H9 (cell line): ENCODE results near the gene FFAR4. TPM values are rescaled to one million over a fixed set of nuclear protein-coding genes. Genes with fewer than 3 reads are reported as not detected.

Experiments
- DNase-seq: peaks from one replicate; pipeline ENCODE4 v3.0.0-alpha.2; 2017
- H2AFZ ChIP-seq: one replicate; pipeline ENCODE4 v1.6.1; 2013; ENCODE audit warnings: mild to moderate bottlenecking, low read length, control low read depth, moderate library complexity
- H2AK5ac ChIP-seq: 2 replicates; pipeline ENCODE4 v1.6.1; 2013; ENCODE audit warnings: low read length, control low read depth, mixed read lengths; ENCODE audit not compliant: insufficient read length
- H2BK120ac ChIP-seq: one replicate; pipeline ENCODE4 v1.6.1; 2013; ENCODE audit warnings: low read depth, mild to moderate bottlenecking, low read length, control low read depth, inconsistent platforms; ENCODE audit not compliant: poor library complexity, severe bottlenecking
- H2BK12ac ChIP-seq: 2 replicates; pipeline ENCODE4 v1.6.1; 2013; ENCODE audit warnings: low read length, control low read depth, mixed read lengths, low read depth; ENCODE audit not compliant: insufficient read length
- H2BK15ac ChIP-seq: 2 replicates; pipeline ENCODE4 v1.6.1; 2013; ENCODE audit warnings: low read depth, low read length, control low read depth
- H2BK20ac ChIP-seq: one replicate; pipeline ENCODE4 v1.6.1; 2013; ENCODE audit warnings: low read depth, mild to moderate bottlenecking, low read length, control low read depth, inconsistent platforms; ENCODE audit not compliant: poor library complexity, severe bottlenecking
- H2BK5ac ChIP-seq: 2 replicates; pipeline ENCODE4 v1.6.1; 2013; ENCODE audit warnings: low read length, control low read depth, mixed read lengths; ENCODE audit not compliant: insufficient read length
- H3K14ac ChIP-seq: 2 replicates; pipeline ENCODE4 v1.6.1; 2013; ENCODE audit warnings: low read length, control low read depth; ENCODE audit not compliant: insufficient read depth
- H3K18ac ChIP-seq: 2 replicates; pipeline ENCODE4 v1.6.1; 2013; ENCODE audit warnings: low read depth, mild to moderate bottlenecking, mixed read lengths, low read length, control low read depth; ENCODE audit not compliant: insufficient read length
- H3K23ac ChIP-seq: 2 replicates; pipeline ENCODE4 v1.6.1; 2013; ENCODE audit warnings: low read length, control low read depth, mixed read lengths, low read depth; ENCODE audit not compliant: insufficient read length
- H3K23me2 ChIP-seq: 2 replicates; pipeline ENCODE4 v1.6.1; 2013; ENCODE audit warnings: low read depth, mild to moderate bottlenecking, mixed read lengths, low read length, control low read depth; ENCODE audit not compliant: insufficient read length, poor library complexity, severe bottlenecking
- H3K27ac ChIP-seq: 2 replicates; pipeline ENCODE4 v1.5.1; 2013; ENCODE audit warnings: low read length, control low read depth, mixed read lengths, low read depth; ENCODE audit not compliant: insufficient read length
- H3K27me3 ChIP-seq: 2 replicates; pipeline ENCODE4 v1.6.1; 2013; ENCODE audit warnings: low read length, control low read depth, inconsistent platforms; ENCODE audit not compliant: insufficient read depth
- H3K4ac ChIP-seq: 2 replicates; pipeline ENCODE4 v1.6.1; 2013; ENCODE audit warnings: low read depth, mild to moderate bottlenecking, control low read depth, inconsistent platforms, low read length, moderate library complexity
- H3K4me1 ChIP-seq: 2 replicates; pipeline ENCODE4 v1.6.1; 2013; ENCODE audit warnings: low read length, control low read depth, inconsistent platforms; ENCODE audit not compliant: insufficient read depth
- H3K4me2 ChIP-seq: 2 replicates; pipeline ENCODE4 v1.6.1; 2013; ENCODE audit warnings: low read length, control low read depth, mixed read lengths; ENCODE audit not compliant: insufficient read length, insufficient read depth
- H3K56ac ChIP-seq: 2 replicates; pipeline ENCODE4 v1.6.1; 2013; ENCODE audit warnings: low read depth, mild to moderate bottlenecking, mixed read lengths, low read length, control low read depth; ENCODE audit not compliant: insufficient read length
- H3K79me1 ChIP-seq: 2 replicates; pipeline ENCODE4 v1.6.1; 2013; ENCODE audit warnings: low read depth, mild to moderate bottlenecking, moderate library complexity, low read length, control low read depth, inconsistent platforms; ENCODE audit not compliant: insufficient read depth, poor library complexity, severe bottlenecking
- H3K79me2 ChIP-seq: 2 replicates; pipeline ENCODE4 v1.6.1; 2013; ENCODE audit warnings: low read length, control low read depth, inconsistent platforms; ENCODE audit not compliant: insufficient read depth
- H3K9ac ChIP-seq: 2 replicates; pipeline ENCODE4 v1.6.1; 2013; ENCODE audit warnings: low read length, control low read depth, mixed read lengths; ENCODE audit not compliant: insufficient read length; ENCODE audit errors: extremely low read depth
- H3K9me3 ChIP-seq: one replicate; pipeline ENCODE4 v1.6.1; 2013; ENCODE audit warnings: low read depth, low read length, inconsistent platforms; ENCODE audit not compliant: control insufficient read depth
- H3T11ph ChIP-seq: one replicate; pipeline ENCODE4 v1.6.1; 2013; ENCODE audit warnings: mild to moderate bottlenecking, low read length, control low read depth, inconsistent platforms
- H4K20me1 ChIP-seq: one replicate; pipeline ENCODE4 v1.6.1; 2013; ENCODE audit not compliant: control insufficient read depth, insufficient read length, insufficient read depth
- H4K5ac ChIP-seq: 2 replicates; pipeline ENCODE4 v1.6.1; 2013; ENCODE audit warnings: low read depth, mild to moderate bottlenecking, mixed read lengths, low read length, control low read depth; ENCODE audit not compliant: insufficient read length
- H4K8ac ChIP-seq: replicated peaks from 2 replicates; pipeline ENCODE4 v1.6.1; 2013; ENCODE audit warnings: low read length, control low read depth, mixed read lengths, low read depth; ENCODE audit not compliant: insufficient read length
- H4K91ac ChIP-seq: 2 replicates; pipeline ENCODE4 v1.6.1; 2013; ENCODE audit warnings: low read depth, mild to moderate bottlenecking, moderate library complexity, mixed read lengths, low read length, control low read depth; ENCODE audit not compliant: insufficient read length
- H3K27ac Mint-ChIP-seq, 3 experiments: 2 replicates in 2 of 3; 3 replicates in 1 of 3; pipeline ENCODE4 v1.8.0; 2020 to 2021; ENCODE audit warnings: mixed read lengths in 3 of 3, mild to moderate bottlenecking in 1 of 3, moderate library complexity in 1 of 3
- H3K27me3 Mint-ChIP-seq: 2 replicates; pipeline ENCODE4 v1.8.0; 2021; ENCODE audit warnings: low read depth, mild to moderate bottlenecking, moderate library complexity, mixed read lengths
- H3K36me3 Mint-ChIP-seq, 3 experiments: 2 replicates in 2 of 3; 3 replicates in 1 of 3; pipeline ENCODE4 v1.8.0; 2020 to 2021; ENCODE audit warnings: low read depth in 3 of 3, mixed read lengths in 3 of 3; ENCODE audit not compliant: insufficient read depth in 1 of 3
- H3K4me1 Mint-ChIP-seq, 2 experiments: 2 replicates each; pipeline ENCODE4 v1.8.0; 2020; ENCODE audit warnings: mixed read lengths in 2 of 2
- H3K4me3 Mint-ChIP-seq, 2 experiments: 2 replicates in 1 of 2; 3 replicates in 1 of 2; pipeline ENCODE4 v1.8.0; 2020 to 2021; ENCODE audit warnings: mild to moderate bottlenecking in 2 of 2, mixed read lengths in 2 of 2, moderate library complexity in 1 of 2
- H3K9me3 Mint-ChIP-seq, 2 experiments: 2 replicates in 1 of 2; 3 replicates in 1 of 2; pipeline ENCODE4 v1.8.0; 2020; ENCODE audit warnings: mild to moderate bottlenecking in 2 of 2, mixed read lengths in 2 of 2, moderate library complexity in 1 of 2
- CTCF ChIP-seq: fragments of 200-600 bp; sonication (generic); conservative IDR thresholded peaks from 3 replicates; pipeline ENCODE4 v1.8.0; 2021; ENCODE audit warnings: antibody characterized with exemption, mild to moderate bottlenecking
- WGBS: extraction: QIAGEN DNeasy Blood & Tissue Kit; methylation state at CpG from one replicate; pipeline ENCODE4 v1.1.7; 2013; ENCODE audit warnings: missing lambda C conversion rate, low lambda C conversion rate, mixed read lengths; ENCODE audit not compliant: insufficient read length; ENCODE audit errors: extremely low coverage; 5-methylcytosine and 5-hydroxymethylcytosine counted together
- total RNA-seq: library from RNA; stranded (reverse); gene quantifications from 2 replicates; pipeline ENCODE4 v1.2.1, GENCODE V29; 2021

The FFAR4 gene
- total RNA-seq, 1 experiment from 2014 or later = not detected

GRCh38 chr10:93604146-93604545 lies 37.7 kb downstream of the FFAR4 start:
- peaks cover 69% of the 10 kb centered on the region for H3K27me3 Mint-ChIP-seq
- no peak for TF ChIP-seq CTCF
- H3K27me3 ChIP-seq = peaks cover 24% of the 10 kb centered on the region

More at GRCh38 chr10:93604146-93604545, 37.7 kb downstream of the FFAR4 start:
- H2BK5ac ChIP-seq = no peak overlapping the region
- H3T11ph ChIP-seq = no peak overlapping the region
- H4K91ac ChIP-seq = no peak overlapping the region
- H3K79me2 ChIP-seq = no peaks in the 10 kb centered on the region
- H2BK20ac ChIP-seq = no peak overlapping the region
- H3K56ac ChIP-seq = no peak overlapping the region
- Mint-ChIP-seq H3K36me3 (no peaks in the 10 kb centered on the region; a peak in 1 of 7 replicates), H3K4me1 (peaks cover 8% of the 10 kb centered on the region in 2 experiments), H3K27ac (no peak overlapping the region), H3K9me3 (no peaks in the 10 kb centered on the region), H3K4me3 (no peak overlapping the region)
- no peak overlapping the region for H3K18ac ChIP-seq
- no peak overlapping the region for H4K8ac ChIP-seq
- DNase-seq = no peak
- no peaks in the 10 kb centered on the region for H4K20me1 ChIP-seq
- no CpG with 5 or more reads among the region's 2 CpGs for WGBS
- H3K23me2 ChIP-seq = peaks cover 7% of the 10 kb centered on the region
- no peak overlapping the region for H2BK15ac ChIP-seq
- no peak overlapping the region for H3K27ac ChIP-seq
- H2BK120ac ChIP-seq = no peak overlapping the region
- H3K4me1 ChIP-seq = no peaks in the 10 kb centered on the region
- H3K9ac ChIP-seq = no peak overlapping the region
- no peak overlapping the region for H3K14ac ChIP-seq
- H3K9me3 ChIP-seq = no peaks in the 10 kb centered on the region
- H3K4me2 ChIP-seq = no peak overlapping the region
- no peak overlapping the region for H2AFZ ChIP-seq
- H3K23ac ChIP-seq = no peak overlapping the region
- H3K4ac ChIP-seq = no peak overlapping the region
- H4K5ac ChIP-seq = no peak overlapping the region
- no peak overlapping the region for H2BK12ac ChIP-seq
- H2AK5ac ChIP-seq = no peak overlapping the region
- H3K79me1 ChIP-seq = no peaks in the 10 kb centered on the region
